Neural progenitor cell (in vitro differentiated cells): ENCODE data around the gene GPR85.

Source experiments
- CTCF ChIP-seq: fragments of 200-600 bp; sonication (generic); IDR thresholded peaks from 2 replicates; pipeline ENCODE4 v1.5.1; 2017; ENCODE audit warnings: antibody characterized with exemption, mild to moderate bottlenecking
- EZH2 ChIP-seq: fragments of 200-600 bp; sonication (generic); IDR thresholded peaks from 2 replicates; pipeline ENCODE4 v1.6.1; 2017; ENCODE audit warnings: antibody characterized with exemption, mild to moderate bottlenecking, moderate library complexity

GRCh38 chr7:113078331-113078730 lies 8.3 kb downstream of the GPR85 start:
- no peak for TF ChIP-seq EZH2
- no peak for TF ChIP-seq CTCF
